Loucy (cell line): Measurements from ENCODE around the gene PCBP3.

Experiments
- EZH2phosphoT487 ChIP-seq: fragments of 200-600 bp; IDR thresholded peaks from 2 replicates; pipeline ENCODE4 v1.6.1; 2018; ENCODE audit warnings: antibody characterized with exemption, mild to moderate bottlenecking, moderate library complexity, borderline replicate concordance
- TF ChIP-seq, protein P1 (sequence below): fragments of 200-600 bp; sonication (generic); conservative IDR thresholded peaks from 2 replicates; pipeline ENCODE4 v1.5.1; 2014; ENCODE audit warnings: mild to moderate bottlenecking, antibody characterized with exemption, low read length

DNA sequence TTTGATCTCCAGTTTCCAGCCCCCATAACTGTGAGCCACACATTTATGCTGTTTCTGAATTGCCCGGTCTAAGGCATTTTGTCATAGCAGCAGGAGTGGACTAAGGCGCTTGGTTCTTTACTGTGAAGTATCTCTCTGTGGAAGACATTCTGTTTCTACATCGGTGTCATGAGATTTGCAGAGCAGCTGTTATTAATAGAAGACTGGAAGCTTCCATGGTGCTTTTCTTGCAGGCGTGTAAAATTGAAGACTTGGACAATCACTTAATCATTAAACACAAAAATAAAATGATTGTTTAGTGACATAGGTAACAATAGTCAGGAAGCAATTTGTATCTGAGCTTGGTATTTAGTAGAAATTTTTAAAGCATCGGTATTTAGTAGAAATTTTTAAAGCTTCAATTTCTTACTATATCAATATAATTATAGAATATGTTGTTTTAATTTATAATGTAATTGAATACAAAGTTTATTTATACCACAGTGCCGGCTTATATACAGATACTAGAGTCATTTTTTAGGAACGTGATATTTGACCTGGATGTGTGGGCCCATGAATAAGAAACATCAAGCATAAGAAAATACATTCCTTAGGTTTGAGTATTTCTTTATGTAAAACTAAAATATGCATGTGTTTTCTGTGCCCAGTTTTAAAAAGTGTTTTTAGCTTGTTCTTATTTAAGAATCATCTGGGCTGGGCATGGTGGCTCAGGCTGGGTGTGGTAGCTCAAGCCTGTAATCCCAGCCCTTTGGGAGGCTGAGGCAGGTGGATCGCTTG, 277.5 kb downstream of the PCBP3 start:
- TF ChIP-seq, protein P1, sequence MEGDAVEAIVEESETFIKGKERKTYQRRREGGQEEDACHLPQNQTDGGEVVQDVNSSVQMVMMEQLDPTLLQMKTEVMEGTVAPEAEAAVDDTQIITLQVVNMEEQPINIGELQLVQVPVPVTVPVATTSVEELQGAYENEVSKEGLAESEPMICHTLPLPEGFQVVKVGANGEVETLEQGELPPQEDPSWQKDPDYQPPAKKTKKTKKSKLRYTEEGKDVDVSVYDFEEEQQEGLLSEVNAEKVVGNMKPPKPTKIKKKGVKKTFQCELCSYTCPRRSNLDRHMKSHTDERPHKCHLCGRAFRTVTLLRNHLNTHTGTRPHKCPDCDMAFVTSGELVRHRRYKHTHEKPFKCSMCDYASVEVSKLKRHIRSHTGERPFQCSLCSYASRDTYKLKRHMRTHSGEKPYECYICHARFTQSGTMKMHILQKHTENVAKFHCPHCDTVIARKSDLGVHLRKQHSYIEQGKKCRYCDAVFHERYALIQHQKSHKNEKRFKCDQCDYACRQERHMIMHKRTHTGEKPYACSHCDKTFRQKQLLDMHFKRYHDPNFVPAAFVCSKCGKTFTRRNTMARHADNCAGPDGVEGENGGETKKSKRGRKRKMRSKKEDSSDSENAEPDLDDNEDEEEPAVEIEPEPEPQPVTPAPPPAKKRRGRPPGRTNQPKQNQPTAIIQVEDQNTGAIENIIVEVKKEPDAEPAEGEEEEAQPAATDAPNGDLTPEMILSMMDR, result no peak
- no peak for TF ChIP-seq EZH2phosphoT487
